Measurements from ENCODE around the gene AKAP1. TPM values are rescaled to one million over a fixed set of nuclear protein-coding genes. Genes with fewer than 3 reads are reported as not detected.

The AKAP1 gene
- total and polyA plus RNA-seq, 2 of the 8 experiments (the other 6 are each of a cell fraction or from before 2014, with no cell fraction given), result 120 to 156 TPM

DNA sequence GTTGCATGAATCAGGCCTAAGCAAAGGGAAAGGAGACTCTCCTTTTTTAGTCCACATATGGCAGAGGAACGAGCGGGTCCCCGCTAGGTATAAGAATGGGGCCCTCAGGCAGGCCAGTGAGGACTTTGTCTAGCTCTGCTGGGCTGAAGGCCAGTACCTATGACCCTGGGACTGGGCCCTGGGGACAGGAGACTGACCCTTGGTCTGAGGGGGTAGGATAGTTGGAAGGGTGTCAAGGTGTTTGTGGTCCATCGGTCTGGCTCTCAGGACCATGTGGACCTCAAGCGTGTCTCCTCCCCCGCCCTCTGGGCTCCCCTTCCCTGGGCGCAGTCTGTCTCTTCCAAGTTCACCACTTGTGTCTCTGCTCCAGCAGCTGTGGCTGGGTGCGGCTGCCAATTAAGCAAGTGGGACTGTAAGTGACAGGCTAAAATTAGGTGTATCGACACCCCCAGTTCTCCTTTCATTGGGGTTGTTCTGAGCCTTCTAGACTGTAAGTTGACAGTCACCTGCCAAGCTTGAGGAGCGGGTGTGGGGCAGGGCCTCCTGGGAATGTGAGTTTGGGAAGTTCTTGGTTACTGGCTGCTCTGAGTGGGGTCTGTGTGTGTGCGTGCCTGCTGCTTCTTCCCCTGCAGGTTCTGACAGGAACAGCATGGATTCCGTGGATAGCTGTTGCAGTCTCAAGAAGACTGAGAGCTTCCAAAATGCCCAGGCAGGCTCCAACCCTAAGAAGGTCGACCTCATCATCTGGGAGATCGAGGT is 24.5 kb downstream of the AKAP1 start:
- H3K23me2 ChIP-seq (ENCODE audit: low read depth, low read length), result no peaks in the 10 kb centered on the region
- DNase-seq (ENCODE audit: low read depth in 1 of 2, low spot score in 2 of 2), result no peak
- no peak overlapping the region for H3K4me3 ChIP-seq (ENCODE audit: extremely low read depth in 1 of 4, insufficient read depth in 2 of 4, low read depth in 3 of 4, low read length in 4 of 4)
- H2AK5ac ChIP-seq (ENCODE audit: low read depth, low read length), result no peak overlapping the region
- ChIA-PET CTCF (ENCODE audit: partially characterized antibody) (interaction anchor here (0.5 to 9.6 kb wide), 35 partner anchors 8 to 657 kb away, joined by 3 to 112 read pairs (median 4); partner anchors contain the start of gene SCPEP1), POLR2A (ENCODE audit: partially characterized antibody) (interaction anchor here (0.5 to 2.0 kb wide), 7 partner anchors 9 to 575 kb away, joined by 3 to 7 read pairs (median 4); partner anchors contain the start of gene SCPEP1)
- H3K27me3 ChIP-seq (replicated peaks in 1 of 4; ENCODE audit: control insufficient read depth in 3 of 4, extremely low read depth in 1 of 4, insufficient read depth in 3 of 4, low read length in 3 of 4), result no peaks in the 10 kb centered on the region
- H4K5ac ChIP-seq (ENCODE audit: insufficient read length, low read depth, low read length), result no peak overlapping the region
- no peak for FAIRE-seq
- no peak overlapping the region for H3K4ac ChIP-seq (replicated peaks; ENCODE audit: insufficient read length, low read depth, low read length)
- H3K4me2 ChIP-seq (ENCODE audit: insufficient read depth in 1 of 2, low read depth in 2 of 2, low read length in 2 of 2), result no peak overlapping the region
- H4K20me1 ChIP-seq (replicated peaks in 1 of 2; ENCODE audit: control insufficient read depth in 1 of 2, insufficient read depth in 2 of 2, low read length in 2 of 2), result peaks cover 12 to 25% of the 10 kb centered on the region in 2 experiments
- H2BK20ac ChIP-seq (ENCODE audit: low read length), result no peak overlapping the region
- no peak overlapping the region for H3K14ac ChIP-seq (ENCODE audit: insufficient read length)
- no peak overlapping the region for H3K56ac ChIP-seq (replicated peaks; ENCODE audit: insufficient read length, low read depth, low read length)
- H3K9me3 ChIP-seq (ENCODE audit: insufficient read depth in 2 of 2, low read depth in 1 of 2, low read length in 1 of 2), result no peaks in the 10 kb centered on the region
- H4K91ac ChIP-seq (replicated peaks; ENCODE audit: insufficient read length, low read length), result no peak overlapping the region
- H4K8ac ChIP-seq (ENCODE audit: extremely low read depth, insufficient read depth, low read length), result no peak overlapping the region
- H3K4me1 ChIP-seq (replicated peaks in 1 of 4; ENCODE audit: control insufficient read depth in 3 of 4, insufficient read depth in 4 of 4, low read length in 3 of 4), result peaks cover 4 to 30% (median 17%) of the 10 kb centered on the region in 4 experiments; a peak in 6 of 7 replicates
- no peak for TF ChIP-seq SP2 (IDR thresholded peaks at IDR 0.05; ENCODE audit: low read length)
- TF ChIP-seq CTCF (IDR thresholded peaks at IDR 0.05; ENCODE audit: control extremely low read depth in 1 of 3, insufficient read depth in 1 of 3, low read depth in 1 of 3, low read length in 3 of 3), result peak; percentile 22 to 36 (median 31); a peak in 3 of 4 replicates
- TF ChIP-seq CEBPB (IDR thresholded peaks at IDR 0.05; ENCODE audit: low read depth, low read length), result no peak
- no peak for TF ChIP-seq HDAC6 (IDR thresholded peaks at IDR 0.05; ENCODE audit: low read depth, low read length)
- TF ChIP-seq GTF2F1 (IDR thresholded peaks at IDR 0.05; ENCODE audit: borderline replicate concordance, low read depth, low read length), result no peak
- TF ChIP-seq RAD21 (IDR thresholded peaks at IDR 0.05 in 1 of 2, conservative IDR thresholded peaks at IDR 0.05 in 1 of 2; ENCODE audit: low read depth in 2 of 2, low read length in 2 of 2), result peak; percentile 30 to 41; a peak in 3 of 4 replicates
- TF ChIP-seq SIN3A (conservative IDR thresholded peaks at IDR 0.05 in 1 of 2, IDR thresholded peaks at IDR 0.05 in 1 of 2; ENCODE audit: low read depth in 1 of 2, low read length in 2 of 2), result 0 out of 4 replicates have a peak, but pooled peaks of 1 of the 2 experiments have one; percentile 21
- H3K27ac ChIP-seq (ENCODE audit: low read depth, low read length), result no peak overlapping the region
- H3K9ac ChIP-seq (replicated peaks in 1 of 4; ENCODE audit: extremely low read depth in 1 of 4, low read depth in 3 of 4, low read length in 3 of 4), result no peak overlapping the region
- 90% methylated on average over 14 of the region's 14 CpGs; no CpG with 5 or more reads in 1 of the 2 experiments for WGBS, 2 experiments (ENCODE audit: extremely low coverage in 1 of 2, insufficient coverage in 1 of 2, insufficient read length in 1 of 2, insufficient replicate concordance in 2 of 2, low coverage in 1 of 2, low lambda C conversion rate in 2 of 2, missing lambda C conversion rate in 1 of 2)
- no peak overlapping the region for H2AFZ ChIP-seq (ENCODE audit: low read length)
- H2BK5ac ChIP-seq (ENCODE audit: low read depth, low read length), result no peak overlapping the region
- peaks cover 20% of the 10 kb centered on the region for H3K79me1 ChIP-seq (ENCODE audit: low read depth, low read length)
- H2BK12ac ChIP-seq (ENCODE audit: low read depth, low read length), result no peak overlapping the region
- no peak overlapping the region for H3K18ac ChIP-seq (ENCODE audit: extremely low read depth, low read length)
- no peak overlapping the region for H2BK120ac ChIP-seq (replicated peaks; ENCODE audit: low read depth, low read length)
- no peak overlapping the region for H3K23ac ChIP-seq (ENCODE audit: insufficient read length)
- H3K36me3 ChIP-seq (ENCODE audit: control insufficient read depth in 2 of 4, insufficient read depth in 4 of 4, low read length in 3 of 4), result peaks cover 7 to 34% (median 10%) of the 10 kb centered on the region in 4 experiments
- H2BK15ac ChIP-seq (ENCODE audit: low read length), result no peak overlapping the region
- H3K79me2 ChIP-seq (ENCODE audit: control insufficient read depth in 1 of 2, insufficient read depth in 2 of 2, low read length in 2 of 2), result peaks cover 0 to 55% of the 10 kb centered on the region in 2 experiments; a peak in 2 of 4 replicates

Measured in H1 (cell line).